ENCODE results near the gene TMEM178B.
"Not testable (repeated sequence)": the region's sequence is repeated elsewhere in the genome, so short reads cannot be mapped to it uniquely, and the experiment has no call there.

The TMEM178B gene

DNA sequence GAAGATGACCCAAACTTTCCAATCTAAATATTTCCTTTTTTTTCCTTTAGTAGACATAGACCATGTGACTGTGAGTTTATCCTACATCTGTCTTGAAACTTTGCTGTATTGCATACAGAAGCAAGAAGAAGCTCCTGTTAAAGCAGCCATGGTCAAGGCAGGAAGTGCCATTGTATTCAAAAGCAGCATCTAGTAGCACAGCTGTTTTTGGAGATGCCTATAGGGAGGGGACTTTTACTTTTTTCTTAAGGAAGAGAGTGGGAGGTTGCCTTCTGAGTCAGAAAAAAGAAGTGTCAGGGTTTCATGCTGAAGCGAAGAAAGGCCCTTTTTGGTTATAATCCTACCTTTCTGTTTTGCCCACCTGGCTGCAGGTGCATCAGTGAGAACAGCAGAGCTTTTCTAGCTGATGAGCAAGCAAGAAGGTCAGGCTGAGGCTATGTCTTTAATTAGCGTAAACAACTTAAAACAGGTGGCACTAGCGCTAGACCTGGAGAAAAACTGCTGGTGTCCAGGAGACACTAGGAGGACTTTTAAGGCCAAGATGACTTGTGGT lies 243.2 kb downstream of the TMEM178B start:
- no peak for DNase-seq

DNA sequence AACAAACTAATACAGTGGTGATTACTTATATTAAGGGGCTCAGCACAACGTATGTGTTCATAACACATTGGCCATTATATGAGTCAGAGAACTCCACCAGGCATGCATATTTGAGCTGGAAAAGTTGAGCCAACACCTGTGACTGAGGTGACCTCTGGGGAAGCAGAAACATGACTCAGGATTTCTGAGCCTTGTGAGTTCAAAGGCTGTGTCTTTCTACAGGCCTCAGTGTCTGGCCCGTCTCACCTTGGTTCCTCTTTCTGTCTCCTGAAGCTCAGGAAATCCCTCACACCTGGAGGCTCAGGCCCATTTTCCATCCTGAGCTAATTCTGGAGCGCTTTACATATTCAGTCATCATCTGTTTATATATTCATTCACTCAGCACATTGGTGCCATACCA lies 246.4 kb downstream of the TMEM178B start:
- no peak for DNase-seq

DNA sequence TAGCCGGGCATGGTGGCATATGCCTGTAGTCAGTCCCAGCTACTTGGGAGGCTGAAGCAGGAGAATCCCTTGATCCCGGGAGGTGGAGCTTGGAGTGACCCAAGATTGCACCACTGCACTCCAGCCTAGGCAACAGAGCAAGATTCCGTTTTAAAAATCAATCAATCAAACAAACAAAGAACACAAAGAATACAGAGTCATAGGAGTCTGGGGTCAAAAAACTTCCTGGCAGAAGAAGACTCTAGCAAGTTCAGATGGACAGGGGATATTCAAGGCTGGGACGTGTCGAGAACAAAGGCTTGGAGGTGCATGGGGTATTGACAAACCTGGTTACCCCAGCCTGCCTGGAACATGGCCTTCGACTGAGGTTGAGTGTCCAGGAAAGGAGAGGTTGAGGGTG lies 248.5 kb downstream of the TMEM178B start:
- no peak for DNase-seq

DNA sequence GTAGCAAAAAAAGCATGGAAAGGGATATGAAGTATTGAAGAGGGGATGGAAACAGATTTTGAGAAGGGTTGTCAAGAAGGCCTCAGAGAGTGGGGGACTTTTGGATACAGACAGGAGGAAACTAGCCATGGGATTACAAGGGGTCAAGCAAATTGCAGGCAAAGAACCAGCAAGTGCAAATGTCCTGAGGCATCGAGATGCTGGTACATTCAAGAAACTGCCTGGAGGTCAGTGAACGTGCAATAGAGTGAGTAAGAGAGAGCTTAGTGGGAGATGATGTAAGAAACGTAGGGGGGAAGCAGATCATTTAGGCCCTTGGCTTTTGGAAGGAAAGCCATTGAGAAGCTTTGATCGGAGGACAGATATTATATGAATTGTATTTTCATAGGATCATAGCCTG lies 250.0 kb downstream of the TMEM178B start:
- no peak for DNase-seq

DNA sequence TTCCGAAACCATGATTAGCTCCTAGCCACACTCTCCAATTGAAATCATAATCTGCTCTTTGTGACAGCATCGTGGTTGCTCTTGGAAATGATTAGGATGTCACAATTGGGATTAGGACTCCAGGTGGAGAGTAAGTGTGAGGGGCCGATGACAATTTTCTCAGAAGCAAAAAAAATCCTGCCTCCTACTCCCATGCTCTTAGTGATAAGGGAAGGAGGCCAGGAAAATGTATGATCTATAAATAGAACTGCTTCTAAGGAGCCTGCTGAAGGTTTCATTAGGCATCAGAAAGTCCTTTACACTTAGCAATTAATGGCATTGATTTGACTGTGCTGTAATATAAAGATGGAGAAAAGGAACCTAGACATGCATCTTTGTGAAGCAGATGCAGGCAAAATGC lies 251.0 kb downstream of the TMEM178B start:
- DNase-seq: no peak

DNA sequence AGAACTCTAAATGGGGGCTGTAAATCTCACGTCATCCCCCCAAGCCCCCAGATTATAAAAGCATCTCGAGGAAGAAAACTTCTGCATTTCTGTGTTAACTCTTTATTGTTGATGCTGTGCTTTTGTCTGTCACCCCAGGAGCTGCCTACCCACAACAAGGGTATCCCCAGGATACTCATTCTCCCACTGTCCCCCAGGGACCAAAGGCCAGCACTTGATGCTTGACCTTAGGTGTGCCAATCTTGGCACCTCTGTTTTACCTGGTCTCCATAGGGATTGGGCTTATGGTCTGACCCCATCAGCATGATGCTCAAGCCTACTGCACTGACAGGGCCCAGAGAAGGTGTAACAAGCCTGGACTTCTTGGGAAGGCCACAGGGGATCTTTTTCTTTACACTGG lies 251.4 kb downstream of the TMEM178B start:
- DNase-seq: no peak

DNA sequence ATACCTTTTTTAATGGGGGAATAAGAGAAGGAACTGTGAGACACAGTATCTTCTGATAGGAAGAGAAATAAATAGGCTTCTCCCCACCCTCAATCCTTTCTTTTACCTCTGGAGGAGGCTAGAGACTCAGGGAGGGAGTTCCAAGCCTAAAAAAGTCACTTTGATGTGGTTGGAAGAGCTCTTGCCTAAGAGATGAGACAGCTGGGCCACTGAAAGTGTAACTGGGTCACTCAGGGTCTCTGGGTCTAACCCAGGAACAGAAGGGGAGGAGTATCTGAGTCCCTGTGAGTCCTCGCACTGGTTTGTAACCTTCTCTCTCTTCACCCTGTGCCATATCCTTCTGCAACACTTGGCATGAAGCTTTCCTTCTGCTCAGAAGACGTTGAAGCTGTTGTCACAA lies 254.4 kb downstream of the TMEM178B start:
- DNase-seq: no peak

DNA sequence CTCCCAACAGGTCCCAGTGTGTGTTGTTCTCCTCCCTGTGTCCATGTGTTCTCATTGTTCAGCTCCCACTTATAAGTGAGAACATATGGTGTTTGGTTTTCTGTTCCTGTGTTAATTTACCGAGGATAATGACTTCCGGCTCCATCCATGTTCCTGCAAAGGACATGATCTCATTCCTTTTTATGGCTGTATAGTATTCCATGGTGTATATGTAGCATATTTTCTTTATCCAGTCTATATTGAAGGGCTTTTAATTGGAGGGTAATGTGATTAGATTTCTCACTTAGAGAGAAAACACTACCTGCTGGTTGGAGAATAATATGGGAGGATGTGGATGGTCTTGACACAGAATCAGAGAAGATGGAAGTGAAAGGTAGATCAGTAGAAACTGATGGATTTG lies 256.4 kb downstream of the TMEM178B start:
- DNase-seq: not testable (repeated sequence)

DNA sequence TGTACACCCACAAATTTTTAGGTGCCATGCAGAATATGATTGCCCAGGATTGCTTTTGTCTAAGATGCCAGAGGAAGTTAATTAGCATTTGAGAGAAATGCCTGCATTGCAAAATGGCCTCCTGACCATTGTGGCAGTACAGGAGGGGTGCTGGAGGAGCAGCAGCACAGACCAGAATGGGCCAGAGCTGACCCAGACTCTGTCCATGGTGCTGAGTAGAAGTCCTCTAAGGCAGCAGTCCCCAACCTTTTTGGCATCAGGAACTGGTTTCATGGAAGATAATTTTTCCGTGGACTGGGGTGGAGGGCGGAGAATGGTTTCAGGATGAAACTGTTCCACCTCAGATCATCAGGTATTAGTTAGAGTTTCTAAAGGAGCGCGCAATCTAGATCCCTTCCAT lies 259.6 kb downstream of the TMEM178B start:
- DNase-seq: no peak

DNA sequence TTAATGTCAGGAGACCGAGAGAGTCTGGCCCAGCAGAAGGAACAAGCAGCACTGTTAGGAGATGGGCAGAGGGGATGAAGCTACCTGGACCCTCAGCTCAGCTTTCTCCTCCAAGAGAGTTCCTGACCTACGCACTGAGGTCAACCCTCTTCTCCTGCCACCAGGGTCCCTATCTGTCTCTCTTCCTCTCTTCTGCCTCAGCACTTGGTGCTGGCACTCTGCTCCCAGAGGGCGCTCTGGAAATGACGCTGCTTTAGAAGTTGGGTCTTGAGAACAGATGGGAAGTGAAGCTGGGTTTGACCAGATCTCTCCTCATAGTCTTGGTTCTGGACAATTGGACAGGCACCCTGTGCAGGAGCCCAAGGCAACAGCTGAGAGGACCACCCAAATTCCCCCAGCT lies 261.3 kb downstream of the TMEM178B start:
- no peak for DNase-seq

DNA sequence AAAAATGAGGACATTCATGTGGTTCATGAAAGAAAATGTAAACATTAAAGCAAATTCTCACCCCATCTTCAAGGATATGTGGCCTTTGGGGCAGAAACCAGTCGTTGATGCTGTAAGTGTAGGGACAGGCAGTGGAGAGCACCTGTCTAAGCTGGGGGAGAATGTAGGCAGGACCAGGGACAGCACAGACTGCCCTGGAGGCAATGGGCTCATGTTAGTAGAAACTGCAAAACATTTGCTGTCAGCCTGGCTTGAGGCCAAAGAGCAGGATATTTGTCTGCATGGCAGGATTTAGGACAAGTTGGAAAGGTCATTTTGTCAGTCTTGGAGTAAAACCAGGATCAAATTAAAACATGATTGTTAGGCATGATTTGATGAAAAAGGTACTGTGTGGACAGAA lies 265.7 kb downstream of the TMEM178B start:
- DNase-seq: no peak

DNA sequence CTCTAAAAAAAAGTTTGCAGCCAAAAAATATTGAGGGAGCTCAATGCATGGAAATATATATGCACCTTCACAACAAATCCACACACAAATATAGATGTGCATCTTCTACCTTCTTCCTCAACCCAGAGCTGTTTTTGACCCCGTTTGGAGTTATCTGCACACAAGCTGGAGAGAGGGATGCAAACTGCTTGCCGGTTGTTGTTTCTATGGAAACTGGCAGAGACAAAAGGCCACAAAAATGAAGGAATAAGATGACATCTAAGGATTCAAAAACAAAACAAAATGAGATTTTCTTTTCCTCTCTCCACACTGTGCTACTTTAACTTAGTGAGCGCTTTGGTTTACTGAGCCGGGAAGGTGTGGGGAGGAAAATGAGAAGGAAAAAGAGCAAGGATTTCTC lies 267.1 kb downstream of the TMEM178B start:
- DNase-seq: no peak

DNA sequence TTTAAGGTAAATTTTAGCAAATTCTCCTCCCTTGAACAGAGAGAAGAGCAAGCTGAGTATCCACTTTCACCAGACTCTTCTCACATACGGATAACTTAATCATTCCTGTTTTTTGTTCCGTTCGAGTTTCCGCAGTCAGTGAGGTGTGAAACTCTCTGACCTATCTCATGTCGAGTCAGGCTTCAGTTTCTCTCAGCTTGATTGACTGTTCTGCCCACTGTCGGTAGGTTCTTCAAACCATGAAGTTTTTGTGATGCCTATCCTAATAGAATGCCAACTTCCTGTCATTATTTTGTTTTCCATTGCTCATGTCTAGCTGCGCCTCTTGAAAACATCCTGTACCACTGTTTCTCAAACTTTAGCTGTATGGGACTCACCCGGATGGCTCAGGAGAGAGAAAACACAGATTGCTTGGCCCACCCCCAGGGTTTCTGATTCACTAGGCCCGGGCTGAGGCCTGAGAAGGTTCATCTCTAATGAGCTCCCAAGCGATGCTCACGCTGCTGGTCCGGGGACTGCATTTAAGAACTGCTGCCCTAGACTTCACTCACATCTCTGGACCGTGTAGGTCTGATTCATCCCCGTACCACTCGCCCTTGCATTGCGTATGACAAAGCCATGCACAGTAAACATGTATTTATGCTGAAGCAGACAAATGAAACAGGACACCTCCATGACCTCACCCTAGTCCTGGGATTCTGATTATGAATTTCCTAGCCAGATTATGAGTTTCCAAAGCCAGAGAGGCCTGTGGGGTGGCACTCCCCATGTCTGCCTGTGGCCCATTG lies 269.0 kb downstream of the TMEM178B start:
- DNase-seq: no peak

DNA sequence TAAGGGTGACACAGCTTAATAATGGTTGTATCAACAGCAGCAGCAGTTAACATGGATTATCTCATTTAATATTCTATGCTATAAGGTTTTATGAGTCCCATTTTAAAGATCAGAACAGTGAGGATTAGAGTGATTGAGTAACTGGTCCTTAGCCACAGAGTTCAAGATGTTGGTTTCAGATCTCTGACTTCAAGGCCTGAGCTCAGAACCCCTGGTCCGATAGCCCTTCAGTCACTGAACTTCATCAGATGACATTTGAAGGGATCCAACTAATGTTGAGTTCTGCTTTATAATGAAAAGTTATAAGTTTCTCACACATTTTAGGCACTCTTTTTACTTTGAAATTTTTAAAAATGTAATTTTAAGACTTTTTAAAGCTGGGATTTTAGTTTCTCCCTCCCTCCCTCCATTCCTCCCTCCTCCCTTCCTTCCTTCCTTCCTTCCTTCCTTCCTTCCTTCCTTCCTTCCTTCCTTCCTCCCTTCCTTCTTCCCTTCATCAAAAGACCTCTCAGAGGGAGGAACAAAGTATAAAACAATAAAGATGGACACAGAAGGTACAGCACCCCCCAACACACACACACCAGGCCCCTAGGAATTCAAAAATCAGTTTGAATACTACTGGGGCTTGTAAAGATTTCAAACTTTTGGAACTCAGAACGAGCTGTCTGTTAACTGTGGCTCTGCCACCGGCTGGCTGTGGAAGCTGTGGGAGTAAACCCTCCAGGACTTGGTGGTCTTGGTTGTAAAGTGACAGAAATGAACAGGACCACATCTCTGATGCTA lies 270.5 kb downstream of the TMEM178B start:
- no peak for DNase-seq

DNA sequence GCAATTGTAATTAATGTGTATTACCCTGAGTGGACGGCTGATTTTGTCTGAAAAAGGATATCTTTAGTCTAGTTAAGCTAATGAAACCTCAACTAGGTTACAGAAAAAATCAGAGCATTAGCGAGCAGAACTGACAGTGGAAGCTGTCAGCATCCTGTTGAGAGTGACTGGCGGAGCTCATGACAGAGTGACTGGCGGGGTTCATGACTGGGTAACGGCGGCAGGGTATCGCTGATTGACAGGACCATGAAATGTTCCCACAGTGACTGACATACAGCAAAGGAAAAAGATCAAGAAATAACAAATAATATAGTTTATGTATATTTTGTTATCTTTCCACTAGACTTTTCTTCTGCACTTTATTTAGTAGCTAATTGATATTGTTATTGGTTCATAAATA lies 274.9 kb downstream of the TMEM178B start:
- DNase-seq: no peak

DNA sequence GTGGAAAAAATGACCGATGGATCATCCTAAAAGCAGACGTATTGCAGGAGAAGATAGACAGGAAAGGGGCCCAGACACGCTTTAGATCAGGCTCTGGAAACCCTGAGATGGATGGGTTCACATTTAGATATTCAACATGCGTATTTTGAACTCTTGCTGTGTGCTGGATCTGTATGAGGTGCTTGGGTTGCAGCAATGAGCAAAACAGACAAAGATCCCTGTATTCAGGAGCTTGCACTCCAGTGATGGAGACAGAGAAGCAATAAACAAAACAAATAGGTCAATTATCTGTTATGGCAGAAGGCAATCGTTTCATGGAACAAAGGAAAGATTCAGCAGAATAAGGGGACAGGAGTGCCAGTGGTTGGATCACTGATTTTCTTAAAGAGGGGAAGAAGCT lies 275.5 kb downstream of the TMEM178B start:
- DNase-seq: no peak

DNA sequence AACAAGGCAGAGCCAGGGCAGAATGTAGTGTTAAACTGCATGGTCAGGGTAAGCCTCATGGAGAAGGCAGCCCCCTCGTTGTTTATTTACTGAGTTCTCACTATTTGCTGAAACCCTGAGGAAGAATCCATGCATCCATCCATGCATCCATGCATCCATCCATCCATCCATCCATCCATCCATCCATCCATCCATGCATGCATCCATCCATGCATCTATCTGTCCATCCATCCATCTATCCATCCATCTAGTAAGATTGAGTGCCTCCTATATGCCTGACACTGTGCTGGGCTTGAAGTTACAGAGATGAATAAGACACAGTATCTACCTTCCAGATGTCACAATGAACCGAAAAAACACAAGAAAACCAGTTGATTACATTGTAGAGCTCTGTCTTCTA lies 275.9 kb downstream of the TMEM178B start:
- no peak for DNase-seq

DNA sequence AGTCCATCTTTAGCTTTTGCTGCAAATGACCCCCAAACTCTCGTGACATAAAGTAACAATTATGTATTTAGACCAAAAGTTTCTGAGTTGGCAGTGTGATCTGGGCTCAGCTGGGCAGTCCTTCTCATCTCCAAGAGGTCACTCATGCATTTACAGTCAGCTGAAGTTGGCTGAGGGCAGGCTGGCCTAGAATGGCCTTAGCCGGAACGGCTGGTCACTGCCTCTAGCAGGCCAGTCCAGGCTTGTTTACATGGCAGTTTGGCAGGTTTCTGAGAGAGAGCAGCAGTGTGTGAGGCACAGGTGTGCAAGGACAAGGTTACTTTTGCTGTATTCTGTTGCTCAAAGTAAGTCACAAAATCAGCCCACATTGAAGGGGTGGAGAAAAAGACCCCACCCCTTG lies 277.3 kb downstream of the TMEM178B start:
- DNase-seq: no peak

DNA sequence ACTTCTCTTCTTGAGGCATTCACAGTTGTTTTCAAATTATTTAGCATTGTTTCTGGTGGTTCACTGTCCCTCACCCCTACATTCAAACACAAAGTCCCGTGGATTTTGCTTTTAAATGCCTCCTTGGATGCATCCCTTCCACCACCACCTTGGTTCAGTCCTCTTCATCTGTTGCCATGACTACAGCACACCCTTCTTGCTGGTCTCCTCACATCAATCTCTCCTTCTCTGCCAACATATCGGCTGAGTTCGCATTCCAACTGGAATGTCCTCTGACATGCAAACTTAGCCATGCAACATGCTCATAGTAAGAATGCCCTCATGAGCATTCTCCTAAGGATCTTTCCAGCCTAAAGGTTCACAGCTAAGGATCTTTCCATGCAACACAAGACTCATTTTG lies 279.1 kb downstream of the TMEM178B start:
- no peak for DNase-seq

DNA sequence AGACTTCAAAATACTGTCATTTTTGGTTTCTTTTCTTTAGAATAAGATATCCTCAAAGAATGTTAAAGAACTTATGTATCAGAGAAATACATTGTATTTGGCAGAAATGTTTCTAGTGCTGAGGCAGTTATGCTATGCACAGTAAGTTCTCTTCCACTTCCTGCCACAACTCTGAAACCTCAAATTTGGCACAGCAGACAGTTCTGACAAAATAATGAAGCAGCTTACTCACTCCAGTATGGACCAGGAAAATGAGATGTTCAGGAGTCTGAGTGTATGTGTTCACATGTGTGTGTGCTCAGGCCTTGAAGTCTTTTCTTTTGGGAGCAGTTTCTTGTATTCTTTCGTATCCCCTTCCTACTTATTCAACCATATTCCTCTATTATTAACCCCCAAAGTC lies 280.4 kb downstream of the TMEM178B start:
- DNase-seq: no peak

DNA sequence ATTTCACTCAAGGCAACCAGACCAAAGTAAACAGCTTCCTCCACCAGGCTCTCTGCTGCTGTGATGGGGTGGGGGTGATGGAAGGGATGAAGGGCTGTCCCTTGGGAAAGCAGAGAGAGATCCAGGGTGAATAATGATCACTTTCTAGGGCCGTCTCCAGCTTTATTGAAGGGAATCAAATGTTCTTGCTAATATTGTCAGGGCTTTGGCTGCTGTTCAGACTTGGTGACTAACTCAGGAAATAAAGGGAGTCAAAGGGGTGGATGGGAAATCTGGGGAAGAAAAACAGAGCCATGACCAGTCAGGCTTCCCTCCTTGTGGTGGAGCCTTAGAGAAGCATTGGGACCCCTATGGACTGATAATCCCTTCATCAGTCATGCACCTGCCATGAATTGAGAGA lies 281.2 kb downstream of the TMEM178B start:
- no peak for DNase-seq

DNA sequence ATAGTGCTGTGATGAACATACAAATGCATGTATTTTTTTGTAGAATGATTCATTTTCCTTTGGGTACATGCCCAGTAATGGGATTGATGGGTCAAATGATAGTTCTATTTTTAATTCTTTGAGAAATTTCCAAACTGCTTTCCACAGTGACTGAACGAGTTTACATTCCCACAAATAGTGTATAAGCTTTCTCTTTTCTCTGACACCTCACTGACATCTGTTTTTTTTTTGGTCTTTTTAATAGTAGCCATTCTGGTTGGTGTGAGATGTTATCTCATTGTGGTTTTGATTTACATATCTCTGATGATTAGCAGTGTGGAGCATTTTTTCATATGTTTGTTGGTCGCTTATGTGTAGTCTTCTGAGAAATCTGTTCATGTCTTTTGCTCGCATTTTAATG lies 282.3 kb downstream of the TMEM178B start:
- no peak for DNase-seq

DNA sequence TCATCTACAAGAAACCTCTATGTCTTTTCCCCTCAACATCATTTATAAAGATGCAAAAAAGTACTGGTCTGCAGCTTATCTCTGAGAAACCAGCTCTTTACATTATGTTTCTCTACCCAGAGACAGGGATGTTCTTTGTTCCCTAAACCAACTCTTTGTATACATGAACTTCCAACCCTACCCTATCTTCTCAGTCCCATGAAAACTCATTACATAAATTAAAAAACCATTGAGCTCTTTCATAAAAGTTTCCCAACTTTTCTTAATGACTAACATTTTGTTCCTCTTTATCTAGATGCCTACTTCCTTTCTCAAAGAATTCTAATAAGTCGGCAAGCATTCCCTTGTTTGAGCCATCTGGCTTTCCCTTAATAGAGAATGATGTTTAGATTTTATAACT lies 284.5 kb downstream of the TMEM178B start:
- DNase-seq: no peak

DNA sequence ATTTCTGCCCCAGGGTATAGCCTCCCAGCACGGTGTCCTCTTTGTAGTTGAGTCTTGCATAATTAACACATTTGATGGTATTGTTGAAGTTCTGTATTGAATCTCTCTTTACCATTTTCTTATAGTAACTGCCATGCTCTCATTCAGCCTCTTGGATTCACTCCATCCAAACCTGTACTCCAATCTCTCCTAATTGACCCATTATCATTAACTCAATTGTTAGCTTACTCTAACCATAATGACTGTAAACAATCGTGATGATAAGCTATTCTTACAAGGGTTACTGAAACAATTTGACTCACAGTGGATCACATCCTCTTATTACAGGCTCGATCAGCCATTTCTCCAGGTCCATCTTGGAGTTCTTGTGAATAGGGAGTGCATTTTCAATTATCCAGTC lies 285.4 kb downstream of the TMEM178B start:
- no peak for DNase-seq
